ENCODE data around the gene BCL6.
A peak's percentile ranks its signal among the peaks of the same experiment; 100 is the strongest.

Gene BCL6

GRCh38 chr3:187789872-187790271 lies 44.6 kb upstream of the BCL6 start:
- Histone ChIP-seq H3K23ac (ENCODE audit: low read length) (no peak overlapping the region), H3K79me2 (ENCODE audit: control insufficient read depth, insufficient read depth, low read length, poor library complexity) (no peaks in the 10 kb centered on the region), H4K91ac (ENCODE audit: low read depth, low read length) (no peak overlapping the region), H3K27ac (ENCODE audit: low read depth, low read length) (no peak overlapping the region), H2AK5ac (ENCODE audit: low read length) (no peak overlapping the region), H3K4me1 (ENCODE audit: control insufficient read depth in 1 of 2, insufficient read depth in 2 of 2, low read length in 2 of 2) (no peaks in the 10 kb centered on the region), H3K4me2 (ENCODE audit: low read length) (no peak overlapping the region), H3K18ac (ENCODE audit: low read length) (no peak overlapping the region), H4K12ac (ENCODE audit: low read depth, low read length) (no peak overlapping the region), H3K36me3 (ENCODE audit: control insufficient read depth in 1 of 2, insufficient read depth in 2 of 2, low read length in 2 of 2) (no peaks in the 10 kb centered on the region), H3K14ac (ENCODE audit: low read length) (no peak overlapping the region), H3K9me3 (ENCODE audit: insufficient read depth, low read depth, low read length) (no peaks in the 10 kb centered on the region), H2BK120ac (ENCODE audit: insufficient read depth, low read length, poor library complexity) (no peak overlapping the region), H2BK5ac (ENCODE audit: low read depth, low read length, poor library complexity) (no peak overlapping the region), H2AFZ (ENCODE audit: insufficient read depth, low read length, poor library complexity) (no peak overlapping the region), H3K9ac (ENCODE audit: low read length) (no peak overlapping the region), H3K79me1 (ENCODE audit: low read length) (no peaks in the 10 kb centered on the region), H3K4me3 (ENCODE audit: low read depth, low read length) (no peak overlapping the region), H3K27me3 (ENCODE audit: insufficient read depth, low read length) (no peaks in the 10 kb centered on the region), H4K8ac (ENCODE audit: low read depth, low read length) (no peak overlapping the region), H3K4ac (ENCODE audit: low read depth, low read length) (no peak overlapping the region), H2BK12ac (ENCODE audit: low read length) (no peak overlapping the region)
- no peak for DNase-seq
- whole genome bisulfite sequencing (ENCODE audit: extremely low coverage, insufficient coverage, insufficient read length) = no CpG with 5 or more reads among the region's 3 CpGs

GRCh38 chr3:187788984-187789857 lies 44.0 kb upstream of the BCL6 start:
- Histone ChIP-seq H2AK5ac (ENCODE audit: low read length) (no peak overlapping the region), H2BK12ac (ENCODE audit: low read length) (no peak overlapping the region), H2AFZ (ENCODE audit: insufficient read depth, low read length, poor library complexity) (no peak overlapping the region), H3K4me1 (ENCODE audit: control insufficient read depth in 1 of 2, insufficient read depth in 2 of 2, low read length in 2 of 2) (no peaks in the 10 kb centered on the region), H3K9ac (ENCODE audit: low read length) (no peak overlapping the region), H4K8ac (ENCODE audit: low read depth, low read length) (no peak overlapping the region), H3K18ac (ENCODE audit: low read length) (no peak overlapping the region), H3K79me2 (ENCODE audit: control insufficient read depth, insufficient read depth, low read length, poor library complexity) (no peaks in the 10 kb centered on the region), H3K4me2 (ENCODE audit: low read length) (no peak overlapping the region), H2BK120ac (ENCODE audit: insufficient read depth, low read length, poor library complexity) (no peak overlapping the region), H3K79me1 (ENCODE audit: low read length) (peaks cover 4% of the 10 kb centered on the region), H3K27me3 (ENCODE audit: insufficient read depth, low read length) (no peaks in the 10 kb centered on the region), H3K4me3 (ENCODE audit: low read depth, low read length) (no peak overlapping the region), H2BK5ac (ENCODE audit: low read depth, low read length, poor library complexity) (no peak overlapping the region), H3K23ac (ENCODE audit: low read length) (peak overlapping the region; percentile 42), H4K12ac (ENCODE audit: low read depth, low read length) (no peak overlapping the region), H3K36me3 (ENCODE audit: control insufficient read depth in 1 of 2, insufficient read depth in 2 of 2, low read length in 2 of 2) (no peaks in the 10 kb centered on the region), H3K9me3 (ENCODE audit: insufficient read depth, low read depth, low read length) (no peaks in the 10 kb centered on the region), H3K14ac (ENCODE audit: low read length) (no peak overlapping the region), H3K4ac (ENCODE audit: low read depth, low read length) (no peak overlapping the region), H4K91ac (ENCODE audit: low read depth, low read length) (no peak overlapping the region), H3K27ac (ENCODE audit: low read depth, low read length) (no peak overlapping the region)
- no CpG with 5 or more reads among the region's 5 CpGs for WGBS (ENCODE audit: extremely low coverage, insufficient coverage, insufficient read length)
- no peak for DNase-seq

- Histone ChIP-seq H2BK12ac (ENCODE audit: low read length) (no peak overlapping the region), H3K4me2 (ENCODE audit: low read length) (no peak overlapping the region), H3K4me3 (ENCODE audit: low read depth, low read length) (no peak overlapping the region), H3K36me3 (ENCODE audit: control insufficient read depth in 1 of 2, insufficient read depth in 2 of 2, low read length in 2 of 2) (no peaks in the 10 kb centered on the region), H3K4ac (ENCODE audit: low read depth, low read length) (no peak overlapping the region), H4K91ac (ENCODE audit: low read depth, low read length) (no peak overlapping the region), H2AFZ (ENCODE audit: insufficient read depth, low read length, poor library complexity) (no peak overlapping the region), H3K14ac (ENCODE audit: low read length) (no peak overlapping the region), H2BK5ac (ENCODE audit: low read depth, low read length, poor library complexity) (no peak overlapping the region), H4K12ac (ENCODE audit: low read depth, low read length) (no peak overlapping the region), H3K23ac (ENCODE audit: low read length) (no peak overlapping the region), H2BK120ac (ENCODE audit: insufficient read depth, low read length, poor library complexity) (no peak overlapping the region), H3K27ac (ENCODE audit: low read depth, low read length) (peak overlapping the region; percentile 67), H3K79me2 (ENCODE audit: control insufficient read depth, insufficient read depth, low read length, poor library complexity) (no peaks in the 10 kb centered on the region), H2AK5ac (ENCODE audit: low read length) (no peak overlapping the region), H3K27me3 (ENCODE audit: insufficient read depth, low read length) (no peaks in the 10 kb centered on the region), H3K79me1 (ENCODE audit: low read length) (peaks cover 7% of the 10 kb centered on the region), H3K9ac (ENCODE audit: low read length) (no peak overlapping the region), H3K9me3 (ENCODE audit: insufficient read depth, low read depth, low read length) (no peaks in the 10 kb centered on the region), H3K4me1 (ENCODE audit: control insufficient read depth in 1 of 2, insufficient read depth in 2 of 2, low read length in 2 of 2) (peaks cover 5 to 6% of the 10 kb centered on the region in 2 experiments), H3K18ac (ENCODE audit: low read length) (no peak overlapping the region), H4K8ac (ENCODE audit: low read depth, low read length) (no peak overlapping the region)
- no CpG with 5 or more reads among the region's 2 CpGs for WGBS (ENCODE audit: extremely low coverage, insufficient coverage, insufficient read length)
- peak; percentile 48 to 84 for DNase-seq
These were observed 37.8 kb upstream of the BCL6 start for GRCh38 chr3:187783098-187783497.

- no peaks in the 10 kb centered on the region for H3K79me2 ChIP-seq (ENCODE audit: control insufficient read depth, insufficient read depth, low read length, poor library complexity)
- peaks cover 7% of the 10 kb centered on the region for H3K79me1 ChIP-seq (ENCODE audit: low read length)
- H3K14ac ChIP-seq (ENCODE audit: low read length) = no peak overlapping the region
- no peak overlapping the region for H3K4ac ChIP-seq (ENCODE audit: low read depth, low read length)
- H3K36me3 ChIP-seq (ENCODE audit: control insufficient read depth in 1 of 2, insufficient read depth in 2 of 2, low read length in 2 of 2) = no peaks in the 10 kb centered on the region
- H2AK5ac ChIP-seq (ENCODE audit: low read length) = no peak overlapping the region
- H2AFZ ChIP-seq (ENCODE audit: insufficient read depth, low read length, poor library complexity) = no peak overlapping the region
- no peak overlapping the region for H2BK12ac ChIP-seq (ENCODE audit: low read length)
- no peak overlapping the region for H2BK120ac ChIP-seq (ENCODE audit: insufficient read depth, low read length, poor library complexity)
- no peak overlapping the region for H3K4me2 ChIP-seq (ENCODE audit: low read length)
- no peak overlapping the region for H3K9ac ChIP-seq (ENCODE audit: low read length)
- no peak overlapping the region for H3K18ac ChIP-seq (ENCODE audit: low read length)
- no peak for DNase-seq
- H4K8ac ChIP-seq (ENCODE audit: low read depth, low read length) = no peak overlapping the region
- H4K91ac ChIP-seq (ENCODE audit: low read depth, low read length) = no peak overlapping the region
- WGBS (ENCODE audit: extremely low coverage, insufficient coverage, insufficient read length) = no CpG with 5 or more reads among the region's 3 CpGs
- H3K9me3 ChIP-seq (ENCODE audit: insufficient read depth, low read depth, low read length) = no peaks in the 10 kb centered on the region
- peaks cover 5 to 6% of the 10 kb centered on the region in 2 experiments for H3K4me1 ChIP-seq (ENCODE audit: control insufficient read depth in 1 of 2, insufficient read depth in 2 of 2, low read length in 2 of 2)
- H3K4me3 ChIP-seq (ENCODE audit: low read depth, low read length) = no peak overlapping the region
- no peak overlapping the region for H4K12ac ChIP-seq (ENCODE audit: low read depth, low read length)
- no peak overlapping the region for H3K23ac ChIP-seq (ENCODE audit: low read length)
- no peaks in the 10 kb centered on the region for H3K27me3 ChIP-seq (ENCODE audit: insufficient read depth, low read length)
- no peak overlapping the region for H3K27ac ChIP-seq (ENCODE audit: low read depth, low read length)
- no peak overlapping the region for H2BK5ac ChIP-seq (ENCODE audit: low read depth, low read length, poor library complexity)
These were observed 36.7 kb upstream of the BCL6 start for GRCh38 chr3:187782006-187782405.

All from trophoblast cell (in vitro differentiated cells and primary cell).